ENCODE results near the gene PDE8A. TPM values are rescaled to one million over a fixed set of nuclear protein-coding genes. Genes with fewer than 3 reads are reported as not detected.

The PDE8A gene
- total RNA-seq, 1 donor from 2014 or later, result 11.4 TPM

- Histone ChIP-seq H3K4me3 (no peak overlapping the region), H3K9me3 (ENCODE audit: low read depth) (no peaks in the 10 kb centered on the region), H3K79me2 (ENCODE audit: low read depth) (no peaks in the 10 kb centered on the region), H3K27me3 (no peaks in the 10 kb centered on the region), H3K36me3 (no peaks in the 10 kb centered on the region), H3K27ac (no peak overlapping the region), H3K9ac (no peak overlapping the region), H3F3A (ENCODE audit: low read depth) (no peaks in the 10 kb centered on the region), H4K20me1 (ENCODE audit: low read depth) (no peaks in the 10 kb centered on the region), H3K4me1 (no peaks in the 10 kb centered on the region), H3K4me2 (no peak overlapping the region), H2AFZ (replicated peaks) (no peak overlapping the region)
- Mint-ChIP-seq H3K4me3 (no peak overlapping the region), H3K27me3 (ENCODE audit: insufficient read depth, low read depth) (peaks cover 2% of the 10 kb centered on the region), H3K27ac (no peak overlapping the region), H3K9me3 (peaks cover 2% of the 10 kb centered on the region), H3K4me1 (peaks cover 3% of the 10 kb centered on the region), H3K36me3 (peaks cover 4% of the 10 kb centered on the region)
- DNase-seq (ENCODE audit: low spot score), result no peak
- TF ChIP-seq EZH2 (IDR thresholded peaks at IDR 0.05) (no peak), CTCF (IDR thresholded peaks at IDR 0.05) (no peak), EZH2phosphoT487 (IDR thresholded peaks at IDR 0.05) (no peak)
These were observed 13.4 kb upstream of the PDE8A start for GRCh38 chr15:84968301-84968700.

- no peak overlapping the region for H3K27ac Mint-ChIP-seq
- no peak overlapping the region for H3K27ac ChIP-seq
- no peak overlapping the region for H3K4me2 ChIP-seq
- peaks cover 2% of the 10 kb centered on the region for H3K27me3 Mint-ChIP-seq (ENCODE audit: insufficient read depth, low read depth)
- H3K4me3 Mint-ChIP-seq, result no peak overlapping the region
- H4K20me1 ChIP-seq (ENCODE audit: low read depth), result no peaks in the 10 kb centered on the region
- H3K9ac ChIP-seq, result no peak overlapping the region
- no peaks in the 10 kb centered on the region for H3K36me3 ChIP-seq
- peaks cover 5% of the 10 kb centered on the region for H3K4me1 Mint-ChIP-seq
- H3K79me2 ChIP-seq (ENCODE audit: low read depth), result no peaks in the 10 kb centered on the region
- peaks cover 2% of the 10 kb centered on the region for H3K9me3 Mint-ChIP-seq
- H3F3A ChIP-seq (ENCODE audit: low read depth), result no peaks in the 10 kb centered on the region
- no peak for TF ChIP-seq EZH2 (IDR thresholded peaks at IDR 0.05)
- no peak for TF ChIP-seq CTCF (IDR thresholded peaks at IDR 0.05)
- TF ChIP-seq EZH2phosphoT487 (IDR thresholded peaks at IDR 0.05), result no peak
- H3K27me3 ChIP-seq, result no peaks in the 10 kb centered on the region
- no peak overlapping the region for H3K4me3 ChIP-seq
- peaks cover 4% of the 10 kb centered on the region for H3K36me3 Mint-ChIP-seq
- H3K4me1 ChIP-seq, result no peaks in the 10 kb centered on the region
- H3K9me3 ChIP-seq (ENCODE audit: low read depth), result no peaks in the 10 kb centered on the region
- DNase-seq (ENCODE audit: low spot score), result no peak
- no peak overlapping the region for H2AFZ ChIP-seq (replicated peaks)
These were observed 12.4 kb upstream of the PDE8A start for GRCh38 chr15:84969257-84969656.

- H3K27me3 ChIP-seq, result no peaks in the 10 kb centered on the region
- H3K36me3 ChIP-seq, result no peaks in the 10 kb centered on the region
- H3K27ac ChIP-seq, result no peak overlapping the region
- H3K9ac ChIP-seq, result no peak overlapping the region
- DNase-seq (ENCODE audit: low spot score), result no peak
- no peaks in the 10 kb centered on the region for H4K20me1 ChIP-seq (ENCODE audit: low read depth)
- H3K4me3 ChIP-seq, result no peak overlapping the region
- H3K4me3 Mint-ChIP-seq, result no peak overlapping the region
- no peaks in the 10 kb centered on the region for H3K4me1 ChIP-seq
- peaks cover 2% of the 10 kb centered on the region for H3K9me3 Mint-ChIP-seq
- H3F3A ChIP-seq (ENCODE audit: low read depth), result no peaks in the 10 kb centered on the region
- no peak for TF ChIP-seq EZH2 (IDR thresholded peaks at IDR 0.05)
- no peak for TF ChIP-seq CTCF (IDR thresholded peaks at IDR 0.05)
- no peak for TF ChIP-seq EZH2phosphoT487 (IDR thresholded peaks at IDR 0.05)
- H3K79me2 ChIP-seq (ENCODE audit: low read depth), result no peaks in the 10 kb centered on the region
- H2AFZ ChIP-seq (replicated peaks), result no peak overlapping the region
- H3K27ac Mint-ChIP-seq, result no peak overlapping the region
- H3K36me3 Mint-ChIP-seq, result no peaks in the 10 kb centered on the region
- H3K9me3 ChIP-seq (ENCODE audit: low read depth), result no peaks in the 10 kb centered on the region
- H3K4me1 Mint-ChIP-seq, result peaks cover 5% of the 10 kb centered on the region
- H3K27me3 Mint-ChIP-seq (ENCODE audit: insufficient read depth, low read depth), result peaks cover 2% of the 10 kb centered on the region
- H3K4me2 ChIP-seq, result no peak overlapping the region
These were observed 10.8 kb upstream of the PDE8A start for GRCh38 chr15:84970843-84971242.

Measured in neural progenitor cell (in vitro differentiated cells).